B cell (primary cell): ENCODE data around the gene TSPAN16. TPM values are rescaled to one million over a fixed set of nuclear protein-coding genes. Genes with fewer than 3 reads are reported as not detected.

Experiments used
- ATAC-seq: fragments of 200-7000 bp; cut with Tn5 transposase; one replicate; pipeline ENCODE4 v1.10.0; 2021; ENCODE audit warnings: low read depth, mild to moderate bottlenecking, moderate number of reproducible peaks, moderate library complexity
- CTCF ChIA-PET: fragments of 350-600 bp; sonication (Branson Sonifier 250); formaldehyde crosslinking; loops from one replicate; lab custom pipeline; 2021; ENCODE audit warnings: antibody characterized with exemption, inconsistent platforms; lab: Charles Lee
- POLR2A ChIA-PET: fragments of 350-600 bp; sonication (Branson Sonifier 250); formaldehyde crosslinking; loops from one replicate; lab custom pipeline; 2021; ENCODE audit warnings: antibody characterized with exemption; lab: Charles Lee
- DNase-seq: peaks from one replicate; pipeline ENCODE4 v3.0.0; 2013
- H2AFZ ChIP-seq: 2 replicates; pipeline ENCODE4 v1.6.1; 2012; ENCODE audit warnings: mild to moderate bottlenecking, low read depth, low read length; ENCODE audit not compliant: insufficient read depth, poor library complexity, severe bottlenecking
- H3K27ac ChIP-seq, 2 donors: 1 replicate in 1 of 2; 2 replicates in 1 of 2; pipeline ENCODE4 v1.5.1; 2012 to 2013; ENCODE audit warnings: low read length in 2 of 2, mild to moderate bottlenecking in 2 of 2, moderate library complexity in 1 of 2
- H3K27me3 ChIP-seq, 4 experiments: fragments of 200-600 bp in 1 of 4; sonication (generic) in 1 of 4; replicated peaks in 1 of 4; 1 replicate in 2 of 4; 2 replicates in 2 of 4; pipeline versions ENCODE4 v1.6.1 to v1.7.0; 2013 to 2016; ENCODE audit warnings: low read length in 3 of 4, mild to moderate bottlenecking in 2 of 4, mixed read lengths in 1 of 4, moderate library complexity in 1 of 4; ENCODE audit not compliant: insufficient read depth in 4 of 4, control insufficient read depth in 3 of 4; ENCODE audit errors: control extremely low read depth in 1 of 4
- H3K36me3 ChIP-seq, 2 experiments: replicated peaks in 1 of 2; 1 replicate in 1 of 2; 2 replicates in 1 of 2; pipeline versions ENCODE4 v1.6.1 to v1.7.1; 2013; ENCODE audit warnings: low read length in 1 of 2; ENCODE audit not compliant: insufficient read depth in 2 of 2, control insufficient read depth in 1 of 2; ENCODE audit errors: control extremely low read depth in 1 of 2, extremely low read depth in 1 of 2
- H3K4me1 ChIP-seq, 2 donors: fragments of 200-600 bp in 1 of 2; sonication (generic) in 1 of 2; 1 replicate in 1 of 2; 2 replicates in 1 of 2; pipeline versions ENCODE4 v1.5.1 to v1.6.1; 2013 to 2017; ENCODE audit warnings: low read length in 2 of 2; ENCODE audit not compliant: control insufficient read depth in 2 of 2, insufficient read depth in 2 of 2
- H3K4me2 ChIP-seq: replicated peaks from 2 replicates; pipeline ENCODE3; 2012; ENCODE audit warnings: mild to moderate bottlenecking, low read depth, low read length; ENCODE audit not compliant: poor library complexity, severe bottlenecking
- H3K4me3 ChIP-seq, 5 experiments: fragments of 200-600 bp in 1 of 5; sonication (generic) in 1 of 5; 1 replicate in 3 of 5; 2 replicates in 2 of 5; pipeline versions ENCODE4 v1.5.1 to v1.7.0; 2011 to 2016; ENCODE audit warnings: low read length in 4 of 5, mild to moderate bottlenecking in 4 of 5, low read depth in 2 of 5, control low read depth in 1 of 5, moderate library complexity in 1 of 5; ENCODE audit not compliant: insufficient read depth in 1 of 5; ENCODE audit errors: control extremely low read depth in 1 of 5, extremely low read depth in 1 of 5
- H3K79me2 ChIP-seq: fragments of 200-600 bp; sonication (generic); one replicate; pipeline ENCODE4 v1.6.0; 2016; ENCODE audit warnings: low read length; ENCODE audit not compliant: control insufficient read depth, insufficient read depth
- H3K9ac ChIP-seq: fragments of 200-600 bp; sonication (generic); 2 replicates; pipeline ENCODE4 v1.6.1; 2017; ENCODE audit warnings: mild to moderate bottlenecking, low read length, moderate library complexity
- H3K9me3 ChIP-seq, 3 donors: one replicate each; pipeline versions ENCODE4 v1.6.1 to v1.7.1; 2013; ENCODE audit warnings: low read length in 2 of 3; ENCODE audit not compliant: control insufficient read depth in 2 of 3, insufficient read depth in 1 of 3; ENCODE audit errors: control extremely low read depth in 1 of 3
- H4K20me1 ChIP-seq: 2 replicates; pipeline ENCODE4 v1.6.0; 2012; ENCODE audit warnings: mild to moderate bottlenecking, low read length; ENCODE audit not compliant: insufficient read depth, control insufficient read depth, poor library complexity, severe bottlenecking
- H3K27ac Mint-ChIP-seq: one replicate; pipeline ENCODE4 v1.8.0; 2021; ENCODE audit warnings: mixed read lengths
- H3K27me3 Mint-ChIP-seq: one replicate; pipeline ENCODE4 v1.8.0; 2021; ENCODE audit warnings: mixed read lengths
- H3K4me1 Mint-ChIP-seq: one replicate; pipeline ENCODE4 v1.8.0; 2021; ENCODE audit warnings: mixed read lengths
- H3K4me3 Mint-ChIP-seq: one replicate; pipeline ENCODE4 v1.8.0; 2021; ENCODE audit warnings: mixed read lengths
- H3K9me3 Mint-ChIP-seq: one replicate; pipeline ENCODE4 v1.8.0; 2022; ENCODE audit warnings: mixed read lengths; ENCODE audit not compliant: insufficient read depth
- EZH2 ChIP-seq: IDR thresholded peaks from 2 replicates; pipeline ENCODE4 v1.6.1; 2012; ENCODE audit warnings: borderline replicate concordance, low read depth, mild to moderate bottlenecking, moderate library complexity, low read length; ENCODE audit not compliant: insufficient read depth, poor library complexity, severe bottlenecking
- WGBS: methylation state at CpG from one replicate; pipeline ENCODE4 v1.1.5; 2013; ENCODE audit warnings: missing lambda C conversion rate; ENCODE audit not compliant: insufficient coverage; 5-methylcytosine and 5-hydroxymethylcytosine counted together
- intact Hi-C: fragments of 100-400 bp; cut with micrococcal nuclease; formaldehyde crosslinking; loops from one replicate; pipeline ENCODE4 v1.10.0; 2022
- polyA plus RNA-seq: library from polyadenylated mRNA; depleted of rRNA; stranded (reverse); fragments of >200 nt; gene quantifications from 2 replicates; pipeline ENCODE4 v1.2.3, GENCODE V29; 2012
- total RNA-seq, 2 donors: library from RNA; stranded (reverse); fragments of 120-200 nt in 1 of 2; gene quantifications; 1 replicate in 1 of 2; 2 replicates in 1 of 2; pipeline versions ENCODE4 v1.2.3 to v1.2.4, GENCODE V29; 2013 to 2022
- TF ChIP-seq, protein P1 (sequence below): fragments of 200-600 bp; IDR thresholded peaks from one replicate; pipeline ENCODE4 v1.8.0; 2022; ENCODE audit warnings: antibody characterized with exemption, mild to moderate bottlenecking

TSPAN16 gene
- total and polyA plus RNA-seq, 2 donors (not counting 1 experiment from before 2014, with no cell fraction given): not detected

DNA sequence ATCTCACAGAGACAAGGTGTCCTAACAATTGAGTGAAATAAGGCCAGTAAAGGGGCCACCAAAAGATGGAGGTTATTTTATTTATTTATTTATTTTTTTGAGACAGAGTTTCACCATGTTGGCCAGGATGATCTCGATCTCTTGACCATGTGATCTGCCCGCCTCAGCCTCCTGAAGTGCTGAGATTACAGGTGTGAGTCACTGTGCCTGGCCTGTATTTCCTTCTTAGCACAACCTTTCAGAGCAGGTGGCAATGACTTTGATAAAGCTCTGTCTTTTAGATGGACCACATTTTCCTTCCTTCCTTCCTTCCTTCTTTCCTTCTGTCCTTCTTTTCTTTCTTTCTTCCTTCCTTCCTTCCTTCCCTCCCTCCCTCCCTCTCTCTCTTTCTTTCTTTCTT, 22.7 kb upstream of the TSPAN16 start:
- peaks cover 0 to 9% (median 2%) of the 10 kb centered on the region in 4 experiments for H3K27me3 ChIP-seq
- DNase-seq: no peak
- no peaks in the 10 kb centered on the region for H3K36me3 ChIP-seq
- no peaks in the 10 kb centered on the region for H3K4me1 ChIP-seq
- ChIA-PET CTCF (no interaction called here), POLR2A (no interaction called here)
- Mint-ChIP-seq H3K27me3 (peaks cover 18% of the 10 kb centered on the region), H3K27ac (no peak overlapping the region), H3K4me3 (no peak overlapping the region), H3K9me3 (no peaks in the 10 kb centered on the region), H3K4me1 (no peaks in the 10 kb centered on the region)
- no peak overlapping the region for H2AFZ ChIP-seq
- peaks cover 0 to 17% (median 0%) of the 10 kb centered on the region in 3 donors for H3K9me3 ChIP-seq
- intact Hi-C loops: no loop called here
- no peak for ATAC-seq
- H3K4me3 ChIP-seq: no peak overlapping the region
- no peak overlapping the region for H3K27ac ChIP-seq
- 82% methylated on average over 2 of the region's 2 CpGs for WGBS
- no peak for TF ChIP-seq EZH2
- TF ChIP-seq, protein P1, sequence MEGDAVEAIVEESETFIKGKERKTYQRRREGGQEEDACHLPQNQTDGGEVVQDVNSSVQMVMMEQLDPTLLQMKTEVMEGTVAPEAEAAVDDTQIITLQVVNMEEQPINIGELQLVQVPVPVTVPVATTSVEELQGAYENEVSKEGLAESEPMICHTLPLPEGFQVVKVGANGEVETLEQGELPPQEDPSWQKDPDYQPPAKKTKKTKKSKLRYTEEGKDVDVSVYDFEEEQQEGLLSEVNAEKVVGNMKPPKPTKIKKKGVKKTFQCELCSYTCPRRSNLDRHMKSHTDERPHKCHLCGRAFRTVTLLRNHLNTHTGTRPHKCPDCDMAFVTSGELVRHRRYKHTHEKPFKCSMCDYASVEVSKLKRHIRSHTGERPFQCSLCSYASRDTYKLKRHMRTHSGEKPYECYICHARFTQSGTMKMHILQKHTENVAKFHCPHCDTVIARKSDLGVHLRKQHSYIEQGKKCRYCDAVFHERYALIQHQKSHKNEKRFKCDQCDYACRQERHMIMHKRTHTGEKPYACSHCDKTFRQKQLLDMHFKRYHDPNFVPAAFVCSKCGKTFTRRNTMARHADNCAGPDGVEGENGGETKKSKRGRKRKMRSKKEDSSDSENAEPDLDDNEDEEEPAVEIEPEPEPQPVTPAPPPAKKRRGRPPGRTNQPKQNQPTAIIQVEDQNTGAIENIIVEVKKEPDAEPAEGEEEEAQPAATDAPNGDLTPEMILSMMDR: no peak
- no peaks in the 10 kb centered on the region for H3K79me2 ChIP-seq
- H3K9ac ChIP-seq: no peak overlapping the region
- no peak overlapping the region for H3K4me2 ChIP-seq
- H4K20me1 ChIP-seq: no peaks in the 10 kb centered on the region

- ChIA-PET CTCF (no interaction called here), POLR2A (no interaction called here)
- WGBS: 90% methylated on average over 2 of the region's 5 CpGs
- Histone ChIP-seq H3K27ac (no peak overlapping the region), H4K20me1 (no peaks in the 10 kb centered on the region), H3K4me1 (no peaks in the 10 kb centered on the region), H2AFZ (no peak overlapping the region), H3K36me3 (no peaks in the 10 kb centered on the region), H3K4me2 (no peak overlapping the region), H3K27me3 (peaks cover 0 to 8% (median 0%) of the 10 kb centered on the region in 4 experiments), H3K9ac (no peak overlapping the region), H3K9me3 (peaks cover 0 to 24% (median 0%) of the 10 kb centered on the region in 3 donors), H3K4me3 (no peak overlapping the region), H3K79me2 (no peaks in the 10 kb centered on the region)
- DNase-seq: no peak
- H3K9me3 Mint-ChIP-seq: no peaks in the 10 kb centered on the region
- TF ChIP-seq, protein P1: no peak
- no peak for TF ChIP-seq EZH2
- H3K27me3 Mint-ChIP-seq: peaks cover 15% of the 10 kb centered on the region
- no peak for ATAC-seq
- intact Hi-C loops: no loop called here
- no peak overlapping the region for H3K27ac Mint-ChIP-seq
- H3K4me3 Mint-ChIP-seq: no peak overlapping the region
- H3K4me1 Mint-ChIP-seq: no peaks in the 10 kb centered on the region
Measured at GRCh38 chr19:11273989-11274388, 22.0 kb upstream of the TSPAN16 start.
